ENCODE data around the gene NHS. TPM values are rescaled to one million over a fixed set of nuclear protein-coding genes. Genes with fewer than 3 reads are reported as not detected.

Gene NHS
- total RNA-seq, 1 donor from 2014 or later, result 8.3 TPM

GRCh38 chrX:17706676-17707075, 331.7 kb downstream of the NHS start:
- intact Hi-C loops (cut with micrococcal nuclease), result no loop called here
- no peaks in the 10 kb centered on the region for H3K9me3 Mint-ChIP-seq
- H3K27me3 Mint-ChIP-seq (ENCODE audit: low read depth), result no peaks in the 10 kb centered on the region
- no peaks in the 10 kb centered on the region for H3K36me3 Mint-ChIP-seq (ENCODE audit: low read depth)
- H3K4me3 Mint-ChIP-seq (ENCODE audit: low read depth), result no peak overlapping the region
- no peaks in the 10 kb centered on the region for H3K4me1 Mint-ChIP-seq (ENCODE audit: low read depth)
- DNase-seq (ENCODE audit: low spot score), result no peak
- no peak overlapping the region for H3K27ac Mint-ChIP-seq

GRCh38 chrX:17707731-17708130, 332.7 kb downstream of the NHS start:
- H3K4me3 Mint-ChIP-seq (ENCODE audit: low read depth), result no peak overlapping the region
- DNase-seq (ENCODE audit: low spot score), result no peak
- no peak overlapping the region for H3K27ac Mint-ChIP-seq
- no peaks in the 10 kb centered on the region for H3K4me1 Mint-ChIP-seq (ENCODE audit: low read depth)
- intact Hi-C loops (cut with micrococcal nuclease), result no loop called here
- no peaks in the 10 kb centered on the region for H3K36me3 Mint-ChIP-seq (ENCODE audit: low read depth)
- no peaks in the 10 kb centered on the region for H3K9me3 Mint-ChIP-seq
- no peaks in the 10 kb centered on the region for H3K27me3 Mint-ChIP-seq (ENCODE audit: low read depth)

GRCh38 chrX:17710871-17711301, 335.9 kb downstream of the NHS start:
- peaks cover 2% of the 10 kb centered on the region for H3K27me3 Mint-ChIP-seq (ENCODE audit: low read depth)
- intact Hi-C loops (cut with micrococcal nuclease), result no loop called here
- H3K9me3 Mint-ChIP-seq, result no peaks in the 10 kb centered on the region
- H3K27ac Mint-ChIP-seq, result no peak overlapping the region
- no peak for DNase-seq (ENCODE audit: low spot score)
- H3K4me3 Mint-ChIP-seq (ENCODE audit: low read depth), result no peak overlapping the region
- H3K36me3 Mint-ChIP-seq (ENCODE audit: low read depth), result no peaks in the 10 kb centered on the region
- H3K4me1 Mint-ChIP-seq (ENCODE audit: low read depth), result no peaks in the 10 kb centered on the region

DNA sequence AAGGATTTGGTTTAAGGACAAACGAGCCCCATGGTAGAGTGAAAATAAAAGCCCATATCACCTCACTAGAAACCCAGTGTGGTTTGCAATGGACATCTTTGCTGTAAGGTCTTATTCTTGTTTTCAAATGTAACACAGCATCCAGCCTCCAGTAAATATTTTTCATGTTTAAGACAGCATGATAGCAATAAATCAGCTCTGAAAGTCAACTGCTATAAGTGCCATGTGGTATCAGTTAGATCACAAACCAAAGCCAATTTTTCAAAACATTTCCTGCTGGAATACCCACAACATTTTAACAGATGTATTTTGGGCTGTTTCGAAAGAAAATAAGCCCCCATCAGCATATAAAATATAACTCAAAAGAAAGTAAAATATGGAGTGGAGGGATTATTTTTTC, 338.3 kb downstream of the NHS start:
- H3K9me3 Mint-ChIP-seq, result no peaks in the 10 kb centered on the region
- H3K36me3 Mint-ChIP-seq (ENCODE audit: low read depth), result no peaks in the 10 kb centered on the region
- peaks cover 2% of the 10 kb centered on the region for H3K27me3 Mint-ChIP-seq (ENCODE audit: low read depth)
- no peak overlapping the region for H3K27ac Mint-ChIP-seq
- intact Hi-C loops (cut with micrococcal nuclease), result no loop called here
- H3K4me3 Mint-ChIP-seq (ENCODE audit: low read depth), result no peak overlapping the region
- no peak for DNase-seq (ENCODE audit: low spot score)
- no peaks in the 10 kb centered on the region for H3K4me1 Mint-ChIP-seq (ENCODE audit: low read depth)

- H3K27me3 Mint-ChIP-seq (ENCODE audit: low read depth), result peaks cover 2% of the 10 kb centered on the region
- no peaks in the 10 kb centered on the region for H3K9me3 Mint-ChIP-seq
- no peak overlapping the region for H3K4me3 Mint-ChIP-seq (ENCODE audit: low read depth)
- no peak overlapping the region for H3K27ac Mint-ChIP-seq
- intact Hi-C loops (cut with micrococcal nuclease), result no loop called here
- no peaks in the 10 kb centered on the region for H3K4me1 Mint-ChIP-seq (ENCODE audit: low read depth)
- no peaks in the 10 kb centered on the region for H3K36me3 Mint-ChIP-seq (ENCODE audit: low read depth)
- DNase-seq (ENCODE audit: low spot score), result no peak
Observed at GRCh38 chrX:17718649-17719165, 343.7 kb downstream of the NHS start.

GRCh38 chrX:17719711-17720110, 344.7 kb downstream of the NHS start:
- no peak for DNase-seq (ENCODE audit: low spot score)
- intact Hi-C loops (cut with micrococcal nuclease), result no loop called here

GRCh38 chrX:17721715-17722114, 346.7 kb downstream of the NHS start:
- no peak overlapping the region for H3K4me3 Mint-ChIP-seq (ENCODE audit: low read depth)
- H3K4me1 Mint-ChIP-seq (ENCODE audit: low read depth), result no peaks in the 10 kb centered on the region
- DNase-seq (ENCODE audit: low spot score), result no peak
- H3K27ac Mint-ChIP-seq, result no peak overlapping the region
- H3K9me3 Mint-ChIP-seq, result no peaks in the 10 kb centered on the region
- H3K36me3 Mint-ChIP-seq (ENCODE audit: low read depth), result no peaks in the 10 kb centered on the region
- H3K27me3 Mint-ChIP-seq (ENCODE audit: low read depth), result no peaks in the 10 kb centered on the region
- intact Hi-C loops (cut with micrococcal nuclease), result no loop called here

More at GRCh38 chrX:17719711-17720110, 344.7 kb downstream of the NHS start:
- Mint-ChIP-seq H3K4me3 (ENCODE audit: low read depth) (no peak overlapping the region), H3K27me3 (ENCODE audit: low read depth) (no peaks in the 10 kb centered on the region), H3K27ac (no peak overlapping the region), H3K9me3 (no peaks in the 10 kb centered on the region), H3K4me1 (ENCODE audit: low read depth) (no peaks in the 10 kb centered on the region), H3K36me3 (ENCODE audit: low read depth) (no peaks in the 10 kb centered on the region)

DNA sequence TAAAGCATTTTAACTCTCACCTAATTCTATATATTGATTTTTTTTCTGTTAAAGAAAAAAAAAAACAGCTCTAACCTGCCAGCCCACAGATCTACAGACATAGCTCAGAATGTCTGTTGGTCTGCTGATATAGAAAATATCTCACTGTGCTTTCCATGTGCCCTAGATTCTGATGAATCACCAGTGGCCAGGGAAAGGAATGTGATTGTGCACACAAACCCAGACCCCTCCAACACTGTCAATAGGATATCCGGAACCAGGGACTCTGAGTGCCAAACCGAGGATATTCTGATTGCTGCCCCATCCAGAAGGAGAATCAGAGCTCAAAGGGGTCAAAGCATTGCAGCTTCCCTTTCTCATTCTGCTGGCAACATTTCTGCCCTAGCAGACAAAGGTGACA, 350.2 kb downstream of the NHS start:
- H3K4me3 Mint-ChIP-seq (ENCODE audit: low read depth), result no peak overlapping the region
- H3K36me3 Mint-ChIP-seq (ENCODE audit: low read depth), result no peaks in the 10 kb centered on the region
- H3K9me3 Mint-ChIP-seq, result no peaks in the 10 kb centered on the region
- intact Hi-C loops (cut with micrococcal nuclease), result no loop called here
- no peak for DNase-seq (ENCODE audit: low spot score)
- H3K4me1 Mint-ChIP-seq (ENCODE audit: low read depth), result no peaks in the 10 kb centered on the region
- H3K27me3 Mint-ChIP-seq (ENCODE audit: low read depth), result no peaks in the 10 kb centered on the region
- no peak overlapping the region for H3K27ac Mint-ChIP-seq

- no peak for DNase-seq (ENCODE audit: low spot score)
- intact Hi-C loops (cut with micrococcal nuclease), result no loop called here
- no peaks in the 10 kb centered on the region for H3K36me3 Mint-ChIP-seq (ENCODE audit: low read depth)
- H3K4me3 Mint-ChIP-seq (ENCODE audit: low read depth), result no peak overlapping the region
- peaks cover 6% of the 10 kb centered on the region for H3K27me3 Mint-ChIP-seq (ENCODE audit: low read depth)
- no peaks in the 10 kb centered on the region for H3K4me1 Mint-ChIP-seq (ENCODE audit: low read depth)
- H3K9me3 Mint-ChIP-seq, result no peaks in the 10 kb centered on the region
- H3K27ac Mint-ChIP-seq, result no peak overlapping the region
Observed at GRCh38 chrX:17732138-17732783, 357.3 kb downstream of the NHS start.

DNA sequence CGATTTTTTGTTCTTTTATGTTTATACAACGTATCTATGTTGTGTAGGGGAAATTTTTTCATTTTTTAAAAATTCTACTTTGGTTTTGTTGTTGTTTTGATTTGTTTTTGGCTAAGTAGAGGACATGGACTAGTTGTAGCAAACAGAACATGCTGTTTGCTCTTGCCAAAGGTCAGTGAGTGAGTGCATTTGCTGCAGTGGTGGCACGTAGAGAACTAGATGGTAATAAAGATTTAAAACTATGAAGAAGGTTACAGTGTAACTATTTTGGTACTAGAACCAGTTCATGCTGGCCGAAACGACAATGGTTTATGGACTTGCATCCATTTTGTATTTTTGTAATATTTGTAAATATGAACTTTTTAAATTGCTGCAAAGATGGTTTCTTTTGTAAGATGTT, 360.4 kb downstream of the NHS start:
- Mint-ChIP-seq H3K27me3 (ENCODE audit: low read depth) (peaks cover 25% of the 10 kb centered on the region), H3K4me1 (ENCODE audit: low read depth) (peaks cover 19% of the 10 kb centered on the region), H3K4me3 (ENCODE audit: low read depth) (no peak overlapping the region), H3K9me3 (no peaks in the 10 kb centered on the region), H3K36me3 (ENCODE audit: low read depth) (no peaks in the 10 kb centered on the region), H3K27ac (no peak overlapping the region)
- no peak for DNase-seq (ENCODE audit: low spot score)
- intact Hi-C loops (cut with micrococcal nuclease), result loop anchor here (5.0 kb wide), 1 partner anchor 1607 kb away; the partner anchor contains the start of gene PDHA1

DNA sequence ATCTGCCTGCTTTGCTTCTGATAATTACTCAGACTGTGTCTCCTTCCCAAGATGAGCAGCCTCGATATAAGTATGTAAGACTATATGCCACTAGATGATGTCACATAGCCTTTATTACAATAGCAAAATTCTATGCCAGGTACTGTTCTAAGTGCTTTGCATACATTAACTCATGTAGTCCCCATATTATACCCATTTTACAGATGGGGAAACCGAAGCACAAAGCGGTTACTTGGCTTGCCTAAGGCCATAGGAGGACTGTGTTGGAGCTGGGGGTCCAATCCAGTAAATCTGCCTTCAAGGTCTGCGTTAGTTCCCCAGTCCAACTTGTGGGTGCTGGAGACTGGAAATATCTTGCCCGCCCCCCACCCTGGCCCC, 361.5 kb downstream of the NHS start:
- Mint-ChIP-seq H3K4me3 (ENCODE audit: low read depth) (peak overlapping the region; percentile 70), H3K27me3 (ENCODE audit: low read depth) (peaks cover 33% of the 10 kb centered on the region), H3K9me3 (no peaks in the 10 kb centered on the region), H3K27ac (peak overlapping the region; percentile 46), H3K4me1 (ENCODE audit: low read depth) (peaks cover 19% of the 10 kb centered on the region), H3K36me3 (ENCODE audit: low read depth) (no peaks in the 10 kb centered on the region)
- intact Hi-C loops (cut with micrococcal nuclease), result loop anchor here (5.0 kb wide), 1 partner anchor 1606 kb away; the partner anchor contains the start of gene PDHA1
- DNase-seq (ENCODE audit: low spot score), result no peak

DNA sequence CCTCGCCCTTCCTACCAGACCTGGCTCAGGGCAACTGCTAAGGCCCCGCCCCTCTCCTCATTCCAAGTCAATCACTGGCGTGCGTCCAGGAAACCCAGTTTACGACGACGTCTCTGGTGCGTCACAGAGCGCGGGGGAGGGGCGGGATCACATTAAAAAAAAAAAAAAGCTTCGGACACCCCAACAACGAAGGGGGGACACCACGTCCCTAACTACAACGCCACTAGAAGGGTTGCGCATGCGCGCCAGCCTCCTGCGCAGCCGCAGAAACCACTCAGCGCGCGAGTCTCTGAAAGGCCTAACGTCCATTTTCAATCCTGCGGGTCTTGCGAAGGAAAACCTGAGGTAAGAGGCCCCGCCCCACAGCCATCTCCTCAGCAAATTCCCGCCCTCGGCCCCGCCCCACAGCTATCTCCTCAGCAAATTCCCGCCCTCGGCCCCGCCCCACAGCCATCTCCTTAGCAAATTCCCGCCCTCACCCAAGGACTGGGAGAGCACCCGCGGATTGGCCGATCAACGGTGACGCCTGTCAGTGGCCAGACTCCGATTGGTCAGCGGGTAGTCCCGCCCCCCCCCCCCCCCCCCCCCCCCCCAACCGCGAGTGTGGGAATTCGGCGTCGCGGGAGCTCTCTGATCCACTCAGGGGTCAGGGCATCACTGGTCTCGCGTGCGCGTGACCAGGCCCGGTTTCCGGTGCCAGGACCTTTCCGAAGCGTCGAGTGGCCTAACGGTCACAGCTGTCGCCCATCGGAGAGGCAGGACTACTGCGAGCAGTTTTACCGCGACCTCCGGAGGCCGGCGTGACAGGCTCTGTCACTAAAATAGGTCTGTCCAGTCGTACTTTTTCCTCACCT, 362.1 kb downstream of the NHS start, which contains the start of gene SCML1:
Gene SCML1 (plus strand): TSS at position 638 of the 854 bp plus-strand sequence. CDS start 6,694 bp downstream, outside the sequence.
- H3K9me3 Mint-ChIP-seq, result no peaks in the 10 kb centered on the region
- peaks cover 38% of the 10 kb centered on the region for H3K27me3 Mint-ChIP-seq (ENCODE audit: low read depth)
- peaks cover 19% of the 10 kb centered on the region for H3K4me1 Mint-ChIP-seq (ENCODE audit: low read depth)
- H3K4me3 Mint-ChIP-seq (ENCODE audit: low read depth), result peak within 1 kb of the TSS; percentile 70
- intact Hi-C loops (cut with micrococcal nuclease), result loop anchor here (5.0 kb wide), 1 partner anchor 1605 kb away; the partner anchor contains the start of gene PDHA1
- peak; percentile 77 for DNase-seq (ENCODE audit: low spot score)
- no peaks in the 10 kb centered on the region for H3K36me3 Mint-ChIP-seq (ENCODE audit: low read depth)
- peak within 1 kb of the TSS; percentile 46 for H3K27ac Mint-ChIP-seq

DNA sequence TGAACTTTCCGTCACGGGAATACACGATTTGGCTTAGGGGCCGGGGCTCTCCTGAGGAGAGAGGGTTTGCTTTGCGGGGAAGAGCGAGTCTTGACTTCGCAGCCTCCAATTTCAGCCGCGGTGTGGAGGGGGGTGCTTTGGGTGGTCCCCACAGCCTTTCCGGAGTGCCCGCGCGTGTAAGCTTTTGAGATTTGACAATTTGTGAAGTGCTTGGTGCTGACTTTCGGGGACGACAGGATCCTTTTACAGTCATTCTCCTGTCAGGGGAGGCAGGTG, 362.6 kb downstream of the NHS start:
- Mint-ChIP-seq H3K4me3 (ENCODE audit: low read depth) (peak overlapping the region; percentile 69), H3K36me3 (ENCODE audit: low read depth) (no peaks in the 10 kb centered on the region), H3K4me1 (ENCODE audit: low read depth) (peaks cover 19% of the 10 kb centered on the region), H3K27ac (no peak overlapping the region), H3K27me3 (ENCODE audit: low read depth) (peaks cover 43% of the 10 kb centered on the region), H3K9me3 (no peaks in the 10 kb centered on the region)
- DNase-seq (ENCODE audit: low spot score), result peak; percentile 11
- intact Hi-C loops (cut with micrococcal nuclease), result loop anchor here (5.0 kb wide), 1 partner anchor 1605 kb away; the partner anchor contains the start of gene PDHA1

All from activated T-helper 2 cell treated with anti-CD3 and anti-CD28 coated beads, Interferon-gamma antibody, Interleukin-2, Interleukin-4, amounts not matched to agents 10 μg/mL and 5 μg/mL and 100 μg/mL, durations not matched to agents 14 hours and 24 hours and 36 hours (primary cell).